Hindlimb muscle (tissue), 1 donor: ENCODE results near the gene ERCC6. TPM values are rescaled to one million over a fixed set of nuclear protein-coding genes. Genes with fewer than 3 reads are reported as not detected.

Experiments used
- DNase-seq: peaks from one replicate; pipeline ENCODE4 v3.0.0-alpha.2; 2013
- polyA plus RNA-seq: library from polyadenylated mRNA; unstranded; fragments of 120-200 nt; gene quantifications from one replicate; pipeline ENCODE4 v1.2.1, GENCODE V29; 2013; ENCODE audit not compliant: insufficient read length

The ERCC6 gene
- polyA plus RNA-seq, 1 donor, result 10.5 TPM

DNA sequence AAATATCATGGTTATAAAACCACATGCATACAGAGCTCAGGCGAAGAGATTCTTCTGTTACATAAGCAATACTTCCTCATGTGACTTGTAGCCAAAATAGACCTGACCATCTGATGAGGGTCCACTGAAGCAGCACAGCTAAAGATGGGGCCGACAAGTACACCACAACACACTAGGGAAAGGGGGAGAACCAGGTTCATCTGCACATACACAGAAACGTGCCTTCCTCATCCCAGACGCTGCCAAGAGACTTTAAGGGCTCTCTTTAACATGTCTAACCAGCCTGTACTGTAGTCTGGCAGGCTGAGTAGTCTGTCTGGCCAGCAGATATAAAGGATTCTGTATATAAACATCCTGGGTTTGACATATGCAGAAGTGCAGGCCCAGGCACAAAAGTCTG lies 30.3 kb downstream of the ERCC6 start:
- no peak for DNase-seq

DNA sequence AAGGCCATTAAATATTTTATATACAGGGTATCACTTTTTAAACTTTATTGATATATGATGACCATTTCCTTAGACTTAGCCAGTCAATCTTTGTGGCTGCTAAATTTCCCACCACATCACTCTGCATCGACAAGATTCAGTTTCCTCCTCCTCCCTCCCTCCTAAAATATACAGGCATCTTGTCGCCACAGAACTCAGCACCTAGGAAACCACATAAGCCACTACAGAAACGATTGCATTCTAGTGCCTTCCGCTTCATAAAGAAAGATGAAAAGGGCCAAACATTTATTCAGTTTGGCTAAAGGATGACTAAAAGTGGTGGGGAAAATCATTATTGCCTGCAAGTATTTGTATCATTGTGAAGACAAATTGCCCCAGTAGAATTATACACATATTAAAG lies 30.7 kb downstream of the ERCC6 start:
- no peak for DNase-seq

DNA sequence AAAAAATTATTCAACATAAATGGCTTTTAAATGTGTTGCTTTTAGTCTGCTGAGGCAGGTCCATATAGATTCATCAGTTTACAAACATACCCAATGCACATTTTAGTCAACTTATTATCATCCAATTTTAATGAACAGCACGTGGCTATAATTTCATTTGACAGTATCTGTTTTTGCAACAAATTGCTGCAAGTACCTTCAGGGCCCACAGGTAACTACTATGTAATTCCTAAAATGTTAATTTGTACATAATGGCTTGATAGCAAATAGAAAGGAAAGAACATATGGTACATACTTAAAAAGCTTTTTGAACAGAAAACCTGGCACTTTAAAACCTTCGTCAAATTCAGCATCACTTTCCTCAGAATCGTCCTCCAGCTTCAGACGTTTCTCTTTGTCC lies 33.3 kb downstream of the ERCC6 start:
- no peak for DNase-seq

DNA sequence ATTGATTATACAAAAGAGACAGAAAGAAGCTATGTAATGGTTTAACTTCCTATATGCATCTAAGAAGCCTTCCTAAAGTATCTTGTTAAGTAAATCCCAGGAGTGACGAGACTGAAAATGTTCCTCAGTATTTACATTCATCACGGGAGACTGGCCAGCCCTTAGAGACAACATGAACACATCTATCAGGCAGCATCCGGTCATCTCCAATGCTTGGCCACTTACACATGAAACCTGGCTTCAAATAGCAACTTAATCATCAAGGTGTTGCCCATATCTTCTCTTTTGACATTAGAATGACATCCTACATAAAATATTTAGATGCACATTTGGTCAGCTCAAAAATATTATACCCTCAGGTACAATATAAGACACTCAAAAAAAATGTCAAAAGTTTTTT lies 33.8 kb downstream of the ERCC6 start:
- DNase-seq, result no peak

DNA sequence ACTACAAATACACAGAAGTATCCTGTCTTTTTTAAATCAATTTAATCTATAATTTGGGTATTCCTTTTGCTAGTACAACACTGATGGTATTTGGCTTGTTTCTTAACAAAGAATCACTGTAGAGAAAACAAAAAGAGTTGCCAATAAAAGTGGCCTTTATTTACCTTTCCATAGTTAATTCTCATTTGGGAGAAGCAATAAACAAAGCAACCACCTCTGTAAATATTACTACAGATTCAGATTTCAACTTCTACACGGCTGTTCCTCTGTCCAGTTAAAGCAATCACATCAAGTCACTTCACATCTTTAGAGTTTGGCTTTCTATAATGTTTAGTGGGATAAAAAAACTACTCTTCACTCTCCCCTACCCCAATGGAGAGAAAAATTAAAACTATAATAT lies 34.4 kb downstream of the ERCC6 start:
- no peak for DNase-seq

DNA sequence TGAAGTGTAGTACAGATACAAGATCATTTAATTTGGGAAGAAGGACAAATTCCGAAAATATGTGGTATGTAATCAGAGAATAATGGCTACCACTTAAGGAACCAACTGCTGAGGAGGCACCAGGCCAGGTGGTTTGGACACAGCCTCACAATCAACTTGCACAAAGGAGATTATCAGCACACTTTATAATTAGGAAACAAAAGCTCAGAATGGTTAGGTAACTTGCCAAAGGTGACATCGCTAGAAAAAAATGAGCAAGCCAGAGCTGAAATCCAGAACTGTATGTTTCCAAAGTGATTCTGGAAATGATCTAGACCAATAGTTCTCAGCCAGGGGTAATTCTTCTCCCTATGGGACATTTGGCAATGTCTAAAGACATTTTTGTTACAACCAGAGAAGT lies 36.6 kb downstream of the ERCC6 start:
- no peak for DNase-seq

DNA sequence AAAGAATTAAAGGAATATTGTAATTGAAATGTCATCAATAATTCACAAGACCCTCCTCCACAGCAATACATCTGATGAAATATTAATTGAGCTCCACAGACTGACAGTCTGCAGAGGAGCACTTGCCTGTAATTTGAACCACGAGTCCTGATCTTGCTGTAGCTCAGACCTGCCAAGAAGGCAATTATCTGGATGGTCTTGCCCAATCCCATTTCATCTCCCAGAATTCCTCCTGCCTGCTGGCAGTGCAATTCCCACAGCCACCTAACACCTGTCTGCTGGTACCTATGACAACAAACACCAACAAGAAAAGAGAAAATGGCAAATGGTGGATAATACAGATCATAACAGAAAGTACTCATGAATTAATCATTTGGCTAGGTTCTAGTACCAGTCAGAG lies 38.5 kb downstream of the ERCC6 start:
- DNase-seq, result no peak

DNA sequence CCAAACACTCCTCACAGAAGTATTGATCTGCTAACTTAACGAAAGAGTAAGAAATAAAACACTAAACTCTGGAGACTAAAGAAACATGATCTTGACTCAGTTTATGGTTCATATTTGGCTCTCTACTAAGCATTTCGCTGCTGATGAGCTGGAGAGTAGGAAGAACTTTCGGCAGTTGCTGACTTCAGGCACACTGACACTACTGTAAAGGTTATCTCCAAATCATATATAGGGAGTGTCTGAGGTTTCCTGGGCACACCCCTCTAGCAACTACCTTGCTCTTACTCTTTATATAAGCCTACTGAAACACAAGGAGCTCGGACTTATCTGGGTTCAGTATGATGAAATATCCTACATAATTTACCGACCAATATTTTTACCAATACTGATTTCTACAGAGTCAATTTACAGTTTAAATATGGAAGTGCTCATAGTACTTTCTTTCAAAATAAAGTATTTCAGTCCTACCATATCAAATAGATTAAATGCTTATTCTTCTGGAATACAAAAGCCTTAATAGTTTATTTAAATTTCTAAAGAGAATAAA lies 39.5 kb downstream of the ERCC6 start:
- no peak for DNase-seq

DNA sequence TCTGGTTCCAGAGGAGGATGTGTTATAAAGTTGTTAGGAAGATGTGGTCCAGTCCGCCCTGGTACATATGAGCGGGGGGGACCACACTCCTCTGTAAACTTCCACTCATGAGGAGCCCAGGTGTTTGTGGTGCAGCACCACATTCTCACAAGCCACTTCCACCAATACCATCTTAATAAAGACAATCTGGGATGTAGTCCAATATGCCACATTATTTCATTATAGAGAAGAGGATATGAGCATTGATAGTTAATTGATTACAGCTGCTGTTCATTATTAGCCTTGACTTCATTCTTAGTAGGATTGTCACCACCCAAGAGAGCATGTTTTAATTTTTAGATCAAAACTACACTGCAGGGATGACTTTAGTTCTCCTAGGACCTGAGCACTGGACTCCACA lies 40.5 kb downstream of the ERCC6 start:
- DNase-seq, result no peak

DNA sequence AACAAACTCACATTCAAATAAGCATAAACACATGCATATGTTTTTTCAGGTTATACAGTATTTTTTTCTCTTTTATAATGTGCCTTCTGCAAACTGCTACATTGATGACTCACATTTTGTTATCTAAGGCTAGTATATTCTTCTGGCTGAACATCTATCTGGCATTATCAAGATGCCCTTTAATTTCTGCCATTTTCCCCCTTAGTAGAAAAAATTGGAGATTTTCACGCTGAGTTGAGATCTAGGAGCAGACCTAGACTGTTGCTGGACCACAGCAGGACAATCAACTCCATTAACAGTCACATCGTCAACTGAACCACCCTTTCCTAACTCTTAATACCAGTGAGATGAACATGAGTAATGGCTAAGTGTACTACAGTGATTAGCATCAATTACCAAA lies 41.6 kb downstream of the ERCC6 start:
- no peak for DNase-seq

DNA sequence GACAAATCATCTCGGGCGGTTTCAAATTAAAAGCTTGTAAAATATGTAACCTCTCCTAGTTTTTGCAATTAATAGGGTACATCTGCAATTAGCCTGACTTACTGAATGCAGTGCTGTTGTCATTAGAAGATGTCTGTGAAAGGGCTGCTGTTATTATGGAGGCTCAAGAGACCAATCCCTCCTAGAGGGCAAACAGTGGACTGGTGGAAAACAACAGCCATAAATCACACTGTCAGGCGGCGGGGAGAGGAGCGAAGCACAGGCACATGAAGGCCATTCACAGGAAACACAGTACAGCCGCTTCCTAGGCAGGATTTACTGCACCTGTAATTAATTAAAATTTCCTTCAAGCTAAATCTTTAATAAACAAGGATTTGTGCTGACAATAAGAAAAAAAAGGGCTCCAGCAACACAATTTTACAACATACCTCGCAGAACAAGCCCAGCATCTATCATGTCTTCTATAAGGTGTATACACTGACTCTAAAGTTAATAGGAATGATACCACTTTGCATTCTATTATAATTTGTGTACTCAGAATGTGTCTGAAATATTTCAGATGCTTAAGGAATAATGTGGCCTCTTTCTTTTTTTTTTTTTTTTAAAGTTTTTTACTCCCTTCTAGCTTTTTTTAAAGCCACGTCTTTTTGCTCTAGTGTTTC lies 50.7 kb downstream of the ERCC6 start:
- no peak for DNase-seq

DNA sequence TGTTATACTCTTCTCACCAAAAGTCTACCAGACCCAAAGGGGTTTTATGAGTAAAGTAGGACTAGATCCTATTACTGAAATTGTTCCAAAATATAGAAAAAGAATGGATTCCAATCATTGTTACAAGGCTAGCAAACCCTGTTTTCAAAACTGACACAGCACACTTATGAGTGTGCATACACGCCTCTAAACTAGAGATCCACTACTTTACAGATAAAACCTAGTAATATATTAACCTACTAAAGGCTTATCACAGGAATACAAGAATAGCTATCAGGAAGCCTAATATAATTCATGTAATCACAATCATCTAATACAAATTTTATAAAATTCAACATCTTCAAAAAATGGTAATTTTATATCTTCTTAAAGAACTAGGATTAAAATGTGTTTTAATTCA lies 52.2 kb downstream of the ERCC6 start:
- no peak for DNase-seq

DNA sequence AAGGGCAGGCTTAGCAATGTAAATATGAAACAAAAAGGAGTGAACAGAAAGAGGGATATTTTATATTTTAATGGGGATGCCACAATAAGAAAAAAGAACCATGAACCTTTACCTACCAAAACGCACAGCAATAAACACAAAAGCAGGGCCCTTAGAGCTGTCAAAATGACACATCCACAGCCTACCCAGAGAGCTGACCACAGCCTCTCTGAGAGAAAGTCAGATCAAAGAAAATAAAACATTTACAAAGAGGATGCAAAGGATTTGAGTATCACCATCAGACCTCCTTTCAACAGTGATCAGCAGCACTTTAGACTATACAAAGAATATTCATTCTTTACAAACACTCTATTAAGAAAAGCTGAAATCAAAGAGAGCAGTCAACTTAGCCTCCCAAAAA lies 52.9 kb downstream of the ERCC6 start:
- no peak for DNase-seq

DNA sequence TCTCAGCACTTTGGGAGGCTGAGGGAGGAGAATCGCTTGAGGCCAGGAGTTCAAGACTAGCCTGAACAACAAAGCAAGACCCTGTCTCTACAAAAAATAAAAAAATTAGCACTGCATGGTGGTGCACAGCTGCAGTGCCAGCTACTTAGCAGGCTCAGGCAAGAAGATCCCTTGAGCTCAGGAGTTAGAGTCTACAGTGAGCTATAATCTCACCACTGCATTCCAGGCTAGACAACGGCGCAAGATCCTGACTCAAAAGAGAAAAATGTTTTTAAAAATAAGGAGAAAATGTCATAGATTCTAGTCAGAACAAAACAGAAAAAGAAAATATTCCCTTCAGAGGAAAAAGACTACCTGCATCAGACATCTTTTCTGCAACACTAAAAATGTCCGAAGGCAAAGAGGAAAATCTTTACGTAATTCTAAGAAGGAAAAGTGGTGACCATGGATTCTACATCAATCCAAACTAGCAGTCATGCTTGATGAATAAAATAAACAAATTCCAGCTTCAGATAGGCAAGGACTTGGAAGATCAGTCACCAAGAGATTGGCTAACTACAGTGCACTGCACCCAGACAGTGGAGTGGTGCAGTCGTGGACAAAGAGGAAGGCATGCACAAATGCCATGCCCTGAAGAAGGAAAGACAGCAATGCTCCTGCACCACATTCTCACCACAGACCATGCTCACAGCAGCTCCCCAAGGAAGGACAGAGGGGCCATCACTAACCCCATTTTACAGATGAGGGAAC lies 54.3 kb downstream of the ERCC6 start:
- DNase-seq, result no peak

DNA sequence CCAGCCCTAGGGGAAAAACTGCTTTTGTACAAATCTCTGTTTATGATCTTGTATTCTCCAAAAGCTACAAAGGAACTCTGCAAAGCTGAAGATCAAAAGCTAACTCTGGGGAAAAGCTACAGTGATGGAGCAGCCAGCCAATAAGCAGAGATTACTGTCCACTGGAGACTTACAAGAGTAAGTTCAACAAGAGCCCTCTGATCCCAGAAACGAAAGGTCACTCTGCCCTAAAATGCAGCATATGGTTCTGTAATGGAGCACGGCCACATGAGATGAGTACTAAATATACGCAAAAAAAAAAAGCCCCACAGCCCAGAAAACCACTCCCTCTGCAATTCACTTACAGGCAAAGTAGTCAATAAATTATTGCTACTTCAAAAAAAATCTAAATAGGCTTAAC lies 60.1 kb downstream of the ERCC6 start:
- DNase-seq, result no peak

DNA sequence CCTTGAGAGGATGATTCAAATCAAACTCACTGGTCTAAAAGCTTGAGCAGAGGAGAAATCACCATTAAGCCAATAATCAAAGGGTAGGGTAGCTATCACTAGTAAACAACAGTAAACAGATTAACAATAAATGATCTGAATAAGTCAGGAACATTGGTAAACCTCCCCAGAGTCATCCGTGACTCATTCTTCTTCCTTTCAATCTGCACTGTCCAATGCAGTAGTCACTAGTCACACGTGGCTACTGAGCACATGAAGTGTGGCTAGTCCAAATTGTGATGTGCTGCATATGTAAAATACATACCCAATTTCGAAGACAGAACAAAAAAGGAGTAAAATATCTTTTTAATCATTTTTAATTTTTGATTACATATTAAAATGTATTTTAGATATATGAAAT lies 64.0 kb downstream of the ERCC6 start:
- no peak for DNase-seq

DNA sequence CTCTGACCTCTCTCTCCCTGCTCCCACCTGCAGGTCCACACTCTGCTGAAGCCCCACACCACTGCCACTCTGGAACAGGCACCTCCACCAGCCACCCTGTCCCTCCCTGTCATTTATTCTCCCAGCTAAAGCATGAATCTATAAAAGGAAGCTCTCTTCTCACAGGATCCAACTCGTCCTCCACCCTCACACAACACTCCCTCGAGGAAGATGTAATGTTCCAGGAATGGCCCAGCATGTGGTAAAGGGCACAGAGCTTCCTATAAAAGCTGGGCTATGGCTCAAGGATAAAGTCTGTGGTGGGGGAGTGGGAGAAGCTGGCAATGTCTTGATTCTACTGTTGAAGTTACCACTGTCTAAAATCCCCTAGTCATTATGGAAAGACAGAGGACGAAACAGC lies 67.4 kb downstream of the ERCC6 start:
- DNase-seq, result no peak

DNA sequence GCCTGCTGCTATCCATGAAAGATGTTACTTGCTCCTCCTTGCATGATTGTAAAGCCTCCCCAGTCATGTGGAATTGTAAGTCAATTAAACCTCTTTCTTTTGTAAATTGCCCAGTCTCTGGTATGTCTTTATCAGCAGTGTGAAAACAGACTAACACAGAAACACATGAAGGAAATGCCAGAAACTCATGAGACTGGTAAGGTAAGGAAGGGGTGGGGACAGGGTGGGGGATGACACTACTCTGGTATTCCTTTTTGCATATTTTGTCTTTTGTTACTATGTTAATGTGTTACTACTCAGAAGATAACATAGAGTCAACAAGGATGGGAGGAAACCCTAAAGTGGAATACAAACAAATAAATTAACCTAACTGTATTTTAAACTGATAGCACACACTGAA lies 73.2 kb downstream of the ERCC6 start:
- no peak for DNase-seq

Other genes starting within 250 kb of the ERCC6 start
- 41.8 TPM for gene C10orf71, start 240.0 kb downstream of the ERCC6 start, polyA plus RNA-seq
- not detected for gene DRGX, start 143.0 kb downstream of the ERCC6 start, polyA plus RNA-seq
- not detected for gene SLC18A3, start 71.2 kb upstream of the ERCC6 start, polyA plus RNA-seq
- gene CHAT, start 74.9 kb upstream of the ERCC6 start, polyA plus RNA-seq, result not detected
- gene C10orf53, start 140.5 kb upstream of the ERCC6 start, polyA plus RNA-seq, result not detected
- gene OGDHL, start 223.2 kb upstream of the ERCC6 start, polyA plus RNA-seq, result 0.26 TPM